ENCODE results near the gene LSAMP. TPM values are rescaled to one million over a fixed set of nuclear protein-coding genes. Genes with fewer than 3 reads are reported as not detected.

LSAMP gene
- total RNA-seq, 2 donors from 2014 or later, result 1.1 to 5.9 TPM

DNA sequence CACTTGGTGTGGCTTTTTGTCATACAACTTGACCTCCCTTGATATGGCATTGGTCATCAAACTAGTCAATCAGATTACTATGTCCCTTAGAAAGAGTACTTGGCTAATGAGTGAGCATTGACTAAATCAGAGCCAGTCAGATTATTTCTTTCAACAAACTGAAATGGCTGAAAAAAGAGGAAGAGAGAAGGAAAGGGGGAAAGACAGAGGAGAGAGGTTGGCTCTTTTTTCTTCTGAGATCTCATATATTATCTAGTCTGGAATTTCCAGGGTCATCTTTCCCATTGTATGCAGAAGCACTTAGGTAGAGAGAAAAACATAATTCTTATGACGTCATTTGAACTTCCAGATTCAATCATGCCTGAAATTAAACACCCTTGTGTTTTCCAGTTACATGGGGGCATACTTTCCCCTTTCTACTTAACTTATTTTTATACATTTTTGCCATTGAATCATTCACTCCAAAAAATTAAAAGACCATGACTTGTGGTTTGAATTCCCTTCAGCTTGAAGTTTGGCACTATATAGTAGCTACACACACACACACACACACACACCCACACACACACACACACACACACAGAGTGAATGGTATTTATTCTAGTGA, 387.8 kb downstream of the LSAMP start:
- intact Hi-C loops (cut with DNase I), result no loop called here
- Histone ChIP-seq H3K9ac (ENCODE audit: low read depth in 2 of 2, low read length in 2 of 2) (no peak overlapping the region), H3K36me3 (no peaks in the 10 kb centered on the region), H3K4me3 (no peak overlapping the region), H3K4me1 (no peaks in the 10 kb centered on the region), H3K27me3 (no peaks in the 10 kb centered on the region), H3K27ac (no peak overlapping the region), H3K9me3 (no peaks in the 10 kb centered on the region)
- TF ChIP-seq, protein P1, sequence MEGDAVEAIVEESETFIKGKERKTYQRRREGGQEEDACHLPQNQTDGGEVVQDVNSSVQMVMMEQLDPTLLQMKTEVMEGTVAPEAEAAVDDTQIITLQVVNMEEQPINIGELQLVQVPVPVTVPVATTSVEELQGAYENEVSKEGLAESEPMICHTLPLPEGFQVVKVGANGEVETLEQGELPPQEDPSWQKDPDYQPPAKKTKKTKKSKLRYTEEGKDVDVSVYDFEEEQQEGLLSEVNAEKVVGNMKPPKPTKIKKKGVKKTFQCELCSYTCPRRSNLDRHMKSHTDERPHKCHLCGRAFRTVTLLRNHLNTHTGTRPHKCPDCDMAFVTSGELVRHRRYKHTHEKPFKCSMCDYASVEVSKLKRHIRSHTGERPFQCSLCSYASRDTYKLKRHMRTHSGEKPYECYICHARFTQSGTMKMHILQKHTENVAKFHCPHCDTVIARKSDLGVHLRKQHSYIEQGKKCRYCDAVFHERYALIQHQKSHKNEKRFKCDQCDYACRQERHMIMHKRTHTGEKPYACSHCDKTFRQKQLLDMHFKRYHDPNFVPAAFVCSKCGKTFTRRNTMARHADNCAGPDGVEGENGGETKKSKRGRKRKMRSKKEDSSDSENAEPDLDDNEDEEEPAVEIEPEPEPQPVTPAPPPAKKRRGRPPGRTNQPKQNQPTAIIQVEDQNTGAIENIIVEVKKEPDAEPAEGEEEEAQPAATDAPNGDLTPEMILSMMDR (IDR thresholded peaks at IDR 0.05), result no peak
- no peak for DNase-seq

DNA sequence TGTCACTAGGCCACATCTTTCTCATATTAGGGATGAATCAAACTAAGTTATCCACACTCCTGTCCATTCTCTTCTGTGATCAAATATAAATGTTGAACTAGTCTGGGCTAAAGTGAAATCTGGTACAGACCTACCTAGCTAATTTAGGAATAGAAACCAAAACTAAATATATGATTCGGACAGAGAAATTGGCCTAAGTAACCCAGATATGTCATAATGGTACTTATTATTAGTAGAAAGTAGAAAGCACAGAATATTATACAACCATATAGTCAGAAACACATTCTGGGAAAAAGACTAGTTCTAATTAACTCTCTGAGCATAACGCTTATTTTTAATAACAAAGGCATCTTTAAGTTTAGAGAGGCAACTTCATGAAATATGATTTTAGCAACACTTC, 389.0 kb downstream of the LSAMP start:
- no peak overlapping the region for H3K27ac ChIP-seq
- intact Hi-C loops (cut with DNase I), result no loop called here
- TF ChIP-seq, protein P1 (IDR thresholded peaks at IDR 0.05), result no peak
- H3K36me3 ChIP-seq, result no peaks in the 10 kb centered on the region
- H3K4me3 ChIP-seq, result no peak overlapping the region
- no peak for DNase-seq
- no peaks in the 10 kb centered on the region for H3K27me3 ChIP-seq
- no peak overlapping the region for H3K9ac ChIP-seq (ENCODE audit: low read depth in 2 of 2, low read length in 2 of 2)
- no peaks in the 10 kb centered on the region for H3K9me3 ChIP-seq
- no peaks in the 10 kb centered on the region for H3K4me1 ChIP-seq

DNA sequence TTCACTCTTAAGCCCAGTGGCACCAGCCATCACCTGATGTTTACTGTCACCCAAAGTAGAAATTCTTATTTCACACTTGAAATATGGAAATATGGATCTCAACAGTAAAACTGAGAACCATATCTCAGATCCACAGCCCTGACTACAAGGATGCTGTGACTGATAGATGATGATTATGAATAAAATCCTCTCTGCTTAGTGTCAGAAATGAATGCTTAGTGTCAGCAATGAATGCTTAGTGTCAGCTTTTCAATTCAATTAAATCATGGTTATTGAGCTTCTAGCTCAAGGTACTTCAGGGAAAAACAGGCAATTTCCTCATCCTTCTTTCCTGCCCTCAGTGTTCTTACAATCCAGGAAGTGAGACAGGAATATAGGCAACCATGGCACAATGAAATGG, 392.3 kb downstream of the LSAMP start:
- TF ChIP-seq, protein P1 (IDR thresholded peaks at IDR 0.05), result no peak
- no peak for DNase-seq
- H3K9me3 ChIP-seq, result no peaks in the 10 kb centered on the region
- H3K4me1 ChIP-seq, result no peaks in the 10 kb centered on the region
- no peak overlapping the region for H3K9ac ChIP-seq (ENCODE audit: low read depth in 2 of 2, low read length in 2 of 2)
- no peak overlapping the region for H3K4me3 ChIP-seq
- no peaks in the 10 kb centered on the region for H3K36me3 ChIP-seq
- no peak overlapping the region for H3K27ac ChIP-seq
- no peaks in the 10 kb centered on the region for H3K27me3 ChIP-seq
- intact Hi-C loops (cut with DNase I), result no loop called here

DNA sequence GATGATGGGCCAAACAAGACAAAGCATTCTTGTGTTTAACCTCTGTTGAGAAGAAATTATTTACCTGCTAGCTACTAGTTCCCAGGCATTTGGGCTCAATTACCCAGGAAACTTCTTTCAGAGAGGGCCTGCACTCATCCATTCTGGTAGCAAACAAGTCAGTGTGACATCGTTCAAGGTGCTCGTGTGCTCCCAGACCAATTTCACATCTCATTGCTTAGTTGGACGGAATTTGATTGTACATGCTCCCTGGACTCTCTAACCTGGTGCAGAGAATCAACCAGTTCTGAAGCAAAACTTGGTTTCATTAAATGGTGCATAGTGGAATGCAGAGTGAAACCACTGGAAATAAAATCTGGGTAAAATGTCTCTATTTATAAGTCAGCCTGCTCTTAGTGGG, 392.7 kb downstream of the LSAMP start:
- no peaks in the 10 kb centered on the region for H3K9me3 ChIP-seq
- H3K4me1 ChIP-seq, result no peaks in the 10 kb centered on the region
- H3K4me3 ChIP-seq, result no peak overlapping the region
- TF ChIP-seq, protein P1 (IDR thresholded peaks at IDR 0.05), result no peak
- H3K27me3 ChIP-seq, result no peaks in the 10 kb centered on the region
- H3K27ac ChIP-seq, result no peak overlapping the region
- no peak for DNase-seq
- no peaks in the 10 kb centered on the region for H3K36me3 ChIP-seq
- intact Hi-C loops (cut with DNase I), result no loop called here
- no peak overlapping the region for H3K9ac ChIP-seq (ENCODE audit: low read depth in 2 of 2, low read length in 2 of 2)

DNA sequence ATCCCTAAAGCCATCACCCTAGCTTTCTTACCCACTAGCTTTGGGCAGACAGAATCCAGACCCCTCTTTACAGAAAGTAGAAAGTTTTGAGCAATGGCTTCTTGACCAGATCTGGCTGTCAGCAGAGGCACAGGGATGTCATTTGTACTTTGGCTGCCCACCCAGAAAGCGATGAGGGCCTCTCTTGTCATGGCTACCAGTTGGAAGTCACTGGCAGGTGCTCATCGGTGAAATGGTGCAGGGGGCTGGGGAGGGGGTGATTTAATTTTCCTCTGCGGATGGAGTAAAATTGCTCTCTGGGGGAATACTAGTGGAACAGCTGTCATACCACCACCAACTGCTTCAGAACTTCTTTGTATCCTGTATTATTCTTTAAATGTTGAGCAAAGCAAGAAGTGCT, 393.7 kb downstream of the LSAMP start:
- no peaks in the 10 kb centered on the region for H3K4me1 ChIP-seq
- H3K9ac ChIP-seq (ENCODE audit: low read depth in 2 of 2, low read length in 2 of 2), result no peak overlapping the region
- no peak overlapping the region for H3K4me3 ChIP-seq
- H3K27ac ChIP-seq, result no peak overlapping the region
- no peaks in the 10 kb centered on the region for H3K27me3 ChIP-seq
- TF ChIP-seq, protein P1 (IDR thresholded peaks at IDR 0.05), result no peak
- no peaks in the 10 kb centered on the region for H3K9me3 ChIP-seq
- H3K36me3 ChIP-seq, result no peaks in the 10 kb centered on the region
- intact Hi-C loops (cut with DNase I), result no loop called here
- DNase-seq, result no peak

Data from colonic mucosa (tissue), 4 donors.